BE2C (cell line): ENCODE results near the gene GXYLT1.

Source experiments
- DNase-seq: peaks from one replicate; pipeline ENCODE4 v3.0.0-alpha.2; 2020
- H3K27me3 ChIP-seq: fragments of 250-450 bp; sonication (Bioruptor Pico); 2 replicates; pipeline ENCODE4 v1.5.1; 2020; ENCODE audit warnings: mild to moderate bottlenecking
- H3K36me3 ChIP-seq: fragments of 250-450 bp; sonication (Bioruptor Pico); 2 replicates; pipeline ENCODE4 v1.5.1; 2020; ENCODE audit warnings: mild to moderate bottlenecking
- H3K4me1 ChIP-seq: fragments of 250-450 bp; sonication (Bioruptor Pico); 2 replicates; pipeline ENCODE4 v1.5.1; 2020
- H3K4me3 ChIP-seq: 2 replicates; pipeline ENCODE4 v1.5.1; 2011; ENCODE audit warnings: low read depth, low read length
- H3K9me3 ChIP-seq: fragments of 250-450 bp; sonication (Bioruptor Pico); 2 replicates; pipeline ENCODE4 v1.5.1; 2020
- TF ChIP-seq, protein P1 (sequence below): IDR thresholded peaks from 2 replicates; pipeline ENCODE4 v1.5.1; 2012; ENCODE audit warnings: mild to moderate bottlenecking, low read depth, low read length

GXYLT1 gene

DNA sequence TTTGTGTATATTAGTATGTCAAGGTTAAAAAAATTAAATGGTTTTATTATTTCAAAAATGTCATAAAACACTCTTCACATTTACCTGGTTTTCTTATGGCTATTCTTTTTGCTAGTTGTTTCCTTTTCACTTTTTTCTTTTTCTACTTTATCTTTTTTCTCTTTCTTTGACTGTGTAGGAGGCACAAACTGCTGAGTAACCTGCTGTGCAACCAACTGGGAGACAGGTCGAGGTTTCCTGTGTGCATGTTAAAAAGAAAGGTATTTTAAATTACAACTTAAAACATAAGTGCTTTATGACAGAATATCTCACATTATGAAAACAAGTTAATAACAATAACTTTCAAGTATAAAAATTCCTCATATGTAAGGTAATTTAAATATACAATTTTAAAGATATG, 16.9 kb upstream of the GXYLT1 start:
- TF ChIP-seq, protein P1, sequence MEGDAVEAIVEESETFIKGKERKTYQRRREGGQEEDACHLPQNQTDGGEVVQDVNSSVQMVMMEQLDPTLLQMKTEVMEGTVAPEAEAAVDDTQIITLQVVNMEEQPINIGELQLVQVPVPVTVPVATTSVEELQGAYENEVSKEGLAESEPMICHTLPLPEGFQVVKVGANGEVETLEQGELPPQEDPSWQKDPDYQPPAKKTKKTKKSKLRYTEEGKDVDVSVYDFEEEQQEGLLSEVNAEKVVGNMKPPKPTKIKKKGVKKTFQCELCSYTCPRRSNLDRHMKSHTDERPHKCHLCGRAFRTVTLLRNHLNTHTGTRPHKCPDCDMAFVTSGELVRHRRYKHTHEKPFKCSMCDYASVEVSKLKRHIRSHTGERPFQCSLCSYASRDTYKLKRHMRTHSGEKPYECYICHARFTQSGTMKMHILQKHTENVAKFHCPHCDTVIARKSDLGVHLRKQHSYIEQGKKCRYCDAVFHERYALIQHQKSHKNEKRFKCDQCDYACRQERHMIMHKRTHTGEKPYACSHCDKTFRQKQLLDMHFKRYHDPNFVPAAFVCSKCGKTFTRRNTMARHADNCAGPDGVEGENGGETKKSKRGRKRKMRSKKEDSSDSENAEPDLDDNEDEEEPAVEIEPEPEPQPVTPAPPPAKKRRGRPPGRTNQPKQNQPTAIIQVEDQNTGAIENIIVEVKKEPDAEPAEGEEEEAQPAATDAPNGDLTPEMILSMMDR = no peak
- H3K27me3 ChIP-seq = no peaks in the 10 kb centered on the region
- no peaks in the 10 kb centered on the region for H3K9me3 ChIP-seq
- H3K4me3 ChIP-seq = no peak overlapping the region
- no peaks in the 10 kb centered on the region; the same call in 1 of the 2 replicates for H3K36me3 ChIP-seq
- no peaks in the 10 kb centered on the region; the same call in 1 of the 2 replicates for H3K4me1 ChIP-seq
- no peak for DNase-seq

DNA sequence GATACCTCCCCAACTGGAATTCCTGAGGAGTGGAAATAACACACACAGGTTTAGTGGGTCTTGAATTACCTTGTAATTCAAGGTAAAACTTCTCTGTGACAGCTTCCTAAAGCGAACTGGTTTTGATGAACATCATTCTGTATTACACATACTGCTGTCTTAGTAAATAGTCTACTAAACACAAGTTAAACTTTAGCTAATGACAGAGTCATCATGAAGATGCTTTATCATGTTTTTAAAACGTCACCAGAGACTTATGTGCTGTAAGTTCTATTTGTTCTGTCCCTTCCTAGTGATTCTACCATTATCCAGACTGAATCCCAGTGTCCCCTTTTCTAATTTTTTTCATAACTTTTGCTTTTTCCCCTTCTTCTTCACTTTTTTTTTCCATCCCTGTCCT, 11.6 kb upstream of the GXYLT1 start:
- no peaks in the 10 kb centered on the region for H3K27me3 ChIP-seq
- no peaks in the 10 kb centered on the region for H3K4me1 ChIP-seq
- no peaks in the 10 kb centered on the region for H3K9me3 ChIP-seq
- no peak for DNase-seq
- TF ChIP-seq, protein P1 = no peak
- H3K4me3 ChIP-seq = no peak overlapping the region
- no peaks in the 10 kb centered on the region; the same call in none of the 2 replicates for H3K36me3 ChIP-seq

DNA sequence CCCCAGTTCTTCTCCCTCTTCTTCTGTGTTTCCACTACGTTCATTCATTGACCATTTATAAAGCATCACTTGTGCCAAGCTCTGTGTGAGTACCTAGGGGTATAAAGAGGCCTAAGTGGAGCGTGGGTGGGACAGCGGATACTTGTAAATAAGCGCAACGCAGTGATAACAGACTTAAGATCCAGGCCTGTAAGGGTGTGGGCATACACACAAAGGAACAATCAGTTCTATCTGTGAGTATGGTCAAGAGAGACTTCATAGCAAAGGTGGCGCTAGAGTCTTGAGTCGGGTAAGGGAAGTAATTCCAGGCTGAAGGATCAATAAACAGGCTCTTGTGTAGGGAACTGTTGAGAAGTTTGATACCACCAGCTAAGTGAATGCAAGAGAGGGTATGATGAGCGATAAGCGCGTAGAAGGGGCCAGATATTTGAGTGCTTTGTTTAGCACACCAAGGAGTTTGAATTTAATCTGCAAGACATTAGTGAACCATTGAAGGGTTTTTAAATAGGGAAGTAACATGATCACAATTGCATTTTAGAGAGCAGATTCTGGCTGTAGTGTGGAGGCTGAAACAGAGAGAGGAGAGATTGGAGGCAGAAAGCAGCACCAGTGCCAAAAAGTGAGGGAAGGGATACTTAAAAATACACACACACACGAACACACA, 1.0 kb upstream of the GXYLT1 start:
- Histone ChIP-seq H3K4me1 (no peaks in the 10 kb centered on the region), H3K9me3 (no peaks in the 10 kb centered on the region), H3K36me3 (no peaks in the 10 kb centered on the region), H3K4me3 (no peak overlapping the region), H3K27me3 (no peaks in the 10 kb centered on the region)
- TF ChIP-seq, protein P1 = 0 out of 2 replicates have a peak, but pooled peaks have one; percentile 9
- no peak for DNase-seq

DNA sequence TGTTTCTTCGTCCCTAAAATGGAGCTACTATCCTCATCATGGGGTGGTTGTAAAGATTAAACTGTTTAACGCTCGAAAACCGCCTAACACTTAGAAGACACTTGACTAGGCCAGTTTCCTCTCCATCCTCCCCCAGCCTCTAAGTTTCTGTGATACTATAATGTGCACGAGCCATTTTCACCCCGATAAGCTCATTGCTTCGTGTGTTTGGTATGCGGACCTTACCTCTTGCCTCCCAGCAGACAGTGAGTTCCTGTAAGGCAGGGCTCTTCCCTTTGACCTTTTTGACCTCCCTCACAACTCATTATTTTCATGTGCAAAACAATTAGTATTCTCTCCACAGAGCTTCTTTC, 499 bp upstream of the GXYLT1 start:
- Histone ChIP-seq H3K9me3 (no peaks in the 10 kb centered on the region), H3K36me3 (no peaks in the 10 kb centered on the region), H3K4me1 (no peaks in the 10 kb centered on the region), H3K27me3 (no peaks in the 10 kb centered on the region), H3K4me3 (peak overlapping the region; percentile 82)
- no peak for DNase-seq
- TF ChIP-seq, protein P1 = no peak

DNA sequence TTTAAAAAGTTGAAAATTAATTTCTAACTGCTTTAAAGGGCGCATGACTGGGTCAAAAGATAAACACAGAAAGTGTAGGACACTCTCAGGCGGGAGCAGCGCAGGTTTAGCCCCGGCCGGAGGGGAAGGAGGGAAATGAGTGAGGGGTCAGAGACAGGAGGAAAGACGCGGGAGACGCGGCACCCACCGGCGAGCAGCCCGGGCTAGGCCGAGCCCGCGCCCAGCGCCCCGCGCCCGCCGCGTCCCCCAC, 591 bp downstream of the GXYLT1 start:
- no peak for DNase-seq
- Histone ChIP-seq H3K27me3 (no peaks in the 10 kb centered on the region), H3K4me1 (no peaks in the 10 kb centered on the region), H3K9me3 (no peaks in the 10 kb centered on the region), H3K36me3 (no peaks in the 10 kb centered on the region), H3K4me3 (peak overlapping the region; percentile 82)
- TF ChIP-seq, protein P1 = no peak

DNA sequence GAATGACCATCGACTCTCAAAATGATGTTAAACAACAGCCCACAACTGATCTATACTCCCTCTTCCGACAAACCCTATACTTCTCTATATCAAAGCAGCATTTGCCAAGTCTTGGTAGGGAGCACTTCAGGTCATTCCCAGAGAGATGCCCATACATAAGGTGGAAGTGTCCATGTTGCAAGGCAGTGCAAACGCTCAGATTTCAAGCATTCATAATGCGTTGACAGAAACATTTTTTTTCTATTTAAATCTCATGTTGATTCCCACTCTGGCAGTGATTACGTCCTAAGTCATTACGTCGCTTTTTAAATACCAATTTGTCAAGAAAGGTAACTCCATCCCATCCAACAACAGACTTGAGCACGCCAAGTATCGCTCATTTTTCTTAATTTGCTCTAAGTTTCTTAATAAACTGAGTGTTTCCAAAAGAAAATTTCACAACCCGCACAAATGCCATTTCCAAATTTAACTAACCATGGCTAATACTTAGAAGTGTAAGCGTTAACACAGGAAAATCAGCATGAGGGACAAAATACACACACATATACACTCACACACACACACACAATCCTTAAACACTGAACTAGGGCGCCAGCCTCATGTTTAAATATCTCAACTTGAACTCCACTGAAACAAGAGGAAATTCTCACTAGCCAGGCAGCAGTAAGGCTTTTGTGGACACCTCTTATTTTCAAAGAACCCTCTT, 1.1 kb downstream of the GXYLT1 start:
- Histone ChIP-seq H3K27me3 (no peaks in the 10 kb centered on the region), H3K36me3 (no peaks in the 10 kb centered on the region), H3K4me3 (peak overlapping the region; percentile 82), H3K9me3 (no peaks in the 10 kb centered on the region), H3K4me1 (no peaks in the 10 kb centered on the region)
- no peak for DNase-seq
- TF ChIP-seq, protein P1 = no peak
